SH-SY5Y (cell line): ENCODE measurements around the gene ZFPM1.

Source experiments
- GATA2 ChIP-seq: IDR thresholded peaks from 2 replicates; pipeline ENCODE4 v1.6.1; 2011; ENCODE audit warnings: mild to moderate bottlenecking, low read depth, low read length
- GATA3 ChIP-seq: IDR thresholded peaks from 2 replicates; pipeline ENCODE4 v1.6.1; 2011; ENCODE audit warnings: low read depth, mild to moderate bottlenecking, low read length, moderate library complexity

DNA sequence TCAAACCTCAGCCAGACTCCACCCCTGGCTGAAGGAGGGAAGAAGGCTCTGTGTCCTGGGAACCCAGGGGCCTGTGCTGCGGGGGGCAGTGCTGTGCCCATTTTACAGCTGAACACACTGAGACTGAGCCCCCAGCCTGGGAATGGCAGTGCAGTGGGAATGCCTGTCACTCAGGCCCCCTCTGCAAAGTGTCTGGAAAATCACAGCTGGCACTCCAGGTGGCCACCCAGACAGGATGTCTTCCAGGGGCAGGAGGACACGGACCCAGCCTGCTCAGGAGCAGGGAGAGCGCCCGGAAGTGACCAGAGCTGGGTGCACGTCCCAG, 37.7 kb upstream of the ZFPM1 start:
- TF ChIP-seq GATA3 (no peak), GATA2 (no peak)
